ENCODE results near the gene APCDD1.
A peak's percentile ranks its signal among the peaks of the same experiment; 100 is the strongest.
"Not testable (repeated sequence)": the region's sequence is repeated elsewhere in the genome, so short reads cannot be mapped to it uniquely, and the experiment has no call there.

The APCDD1 gene

GRCh38 chr18:10528439-10528838 is 74.0 kb downstream of the APCDD1 start:
- H3K4me3 ChIP-seq (ENCODE audit: low read depth, low read length) = no peak overlapping the region
- no peak for TF ChIP-seq CTCF (IDR thresholded peaks at IDR 0.05; ENCODE audit: low read depth, low read length, missing control alignments)
- no peak for DNase-seq (ENCODE audit: low read depth)

- no peak for TF ChIP-seq CTCF (IDR thresholded peaks at IDR 0.05; ENCODE audit: low read depth, low read length, missing control alignments)
- peak overlapping the region; percentile 28; the same call in 1 of the 2 replicates for H3K4me3 ChIP-seq (ENCODE audit: low read depth, low read length)
Observed at GRCh38 chr18:10530002-10530401, 75.6 kb downstream of the APCDD1 start.

GRCh38 chr18:10530852-10531251 is 76.4 kb downstream of the APCDD1 start:
- no peak overlapping the region for H3K4me3 ChIP-seq (ENCODE audit: low read depth, low read length)
- no peak for TF ChIP-seq CTCF (IDR thresholded peaks at IDR 0.05; ENCODE audit: low read depth, low read length, missing control alignments)

More at GRCh38 chr18:10530002-10530401, 75.6 kb downstream of the APCDD1 start:
- DNase-seq (ENCODE audit: low read depth) = no peak

GRCh38 chr18:10533111-10533510 is 78.7 kb downstream of the APCDD1 start:
- no peak for DNase-seq (ENCODE audit: low read depth)
- TF ChIP-seq CTCF (IDR thresholded peaks at IDR 0.05; ENCODE audit: low read depth, low read length, missing control alignments) = no peak
- H3K4me3 ChIP-seq (ENCODE audit: low read depth, low read length) = no peak overlapping the region

More at GRCh38 chr18:10530852-10531251, 76.4 kb downstream of the APCDD1 start:
- no peak for DNase-seq (ENCODE audit: low read depth)

- no peak for TF ChIP-seq CTCF (IDR thresholded peaks at IDR 0.05; ENCODE audit: low read depth, low read length, missing control alignments)
- no peak for DNase-seq (ENCODE audit: low read depth)
- H3K4me3 ChIP-seq (ENCODE audit: low read depth, low read length) = no peak overlapping the region
Observed at GRCh38 chr18:10536280-10536679, 81.8 kb downstream of the APCDD1 start.

GRCh38 chr18:10537765-10538164 is 83.3 kb downstream of the APCDD1 start:
- no peak for DNase-seq (ENCODE audit: low read depth)
- H3K4me3 ChIP-seq (ENCODE audit: low read depth, low read length) = no peak overlapping the region
- no peak for TF ChIP-seq CTCF (IDR thresholded peaks at IDR 0.05; ENCODE audit: low read depth, low read length, missing control alignments)

GRCh38 chr18:10539124-10539523 is 84.7 kb downstream of the APCDD1 start:
- not testable (repeated sequence) for DNase-seq (ENCODE audit: low read depth)

More at GRCh38 chr18:10539124-10539523, 84.7 kb downstream of the APCDD1 start:
- not testable (repeated sequence) for H3K4me3 ChIP-seq (ENCODE audit: low read depth, low read length)

Measured in GM12864 (cell line).